ENCODE measurements around the gene B9D1. TPM values are rescaled to one million over a fixed set of nuclear protein-coding genes. Genes with fewer than 3 reads are reported as not detected.

B9D1 gene
- total and polyA plus RNA-seq, 2 experiments from 2014 or later: 35.2 to 63.5 TPM

DNA sequence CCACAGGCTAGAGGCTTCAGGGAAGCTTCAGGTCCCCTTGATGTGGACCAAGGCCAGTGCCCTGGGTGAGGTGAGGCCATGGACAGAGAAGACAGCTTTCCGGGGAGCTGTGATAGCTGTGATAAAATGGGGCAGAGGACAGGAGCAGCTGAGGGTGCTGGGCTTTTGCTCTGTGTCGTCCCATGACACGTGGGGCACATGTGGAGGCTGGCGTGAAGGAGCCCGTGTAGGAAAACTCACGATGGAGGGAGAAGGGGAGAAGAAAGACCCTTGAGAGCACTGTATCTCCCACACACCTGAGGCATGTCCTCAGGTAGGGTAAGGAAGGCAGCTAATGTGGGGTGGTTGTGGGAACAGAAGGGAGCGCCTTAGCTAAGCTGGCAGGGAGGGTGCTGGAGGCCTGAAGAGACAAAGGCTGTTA lies 21.3 kb downstream of the B9D1 start:
- Histone ChIP-seq H3K4me1 (ENCODE audit: insufficient read depth) (peaks cover 27% of the 10 kb centered on the region), H3K27me3 (ENCODE audit: insufficient read depth) (no peaks in the 10 kb centered on the region), H3K4me2 (no peak overlapping the region), H3K4me3 (no peak overlapping the region), H3F3A (replicated peaks; ENCODE audit: low read depth) (no peaks in the 10 kb centered on the region; the same call in 1 of the 2 replicates), H3K9me2 (ENCODE audit: insufficient read depth) (no peaks in the 10 kb centered on the region), H3K27ac (ENCODE audit: low read depth) (no peak overlapping the region; the same call in 1 of the 2 replicates), H3K36me3 (ENCODE audit: insufficient read depth) (no peaks in the 10 kb centered on the region), H4K20me1 (replicated peaks; ENCODE audit: insufficient read depth) (no peaks in the 10 kb centered on the region), H3K79me2 (replicated peaks; ENCODE audit: insufficient read depth) (no peaks in the 10 kb centered on the region), H2AFZ (no peak overlapping the region)
- peaks cover 42% of the 10 kb centered on the region for H3K4me1 Mint-ChIP-seq
- no peak overlapping the region; the same call in 2 of the 3 replicates for H3K4me3 Mint-ChIP-seq
- H3K36me3 Mint-ChIP-seq (ENCODE audit: low read depth): peaks cover 2% of the 10 kb centered on the region; the same call in 2 of the 3 replicates
- peaks cover 19% of the 10 kb centered on the region for H3K27me3 Mint-ChIP-seq (ENCODE audit: insufficient read depth, low read depth, poor library complexity)
- H3K27ac Mint-ChIP-seq: no peak overlapping the region
- TF ChIP-seq POLR2AphosphoS5 (IDR thresholded peaks at IDR 0.05; ENCODE audit: low read depth) (peak; percentile 12; the same call in 1 of the 2 replicates), CREB1 (CRISPR knock-in tag; IDR thresholded peaks at IDR 0.05; ENCODE audit: low read depth) (no peak)
- no peaks in the 10 kb centered on the region for H3K9me3 Mint-ChIP-seq
- DNase-seq (ENCODE audit: low spot score) (no peak), ATAC-seq (no peak)

- TF ChIP-seq CTCF (conservative IDR thresholded peaks at IDR 0.05; ENCODE audit: low read depth in 2 of 2) (no peak), JUNB (IDR thresholded peaks at IDR 0.05; ENCODE audit: unreplicated experiment) (no peak), ETS1 (IDR thresholded peaks at IDR 0.05) (no peak), POLR2AphosphoS5 (IDR thresholded peaks at IDR 0.05; ENCODE audit: low read depth) (peak; percentile 13; the same call in 1 of the 2 replicates), NANOG (IDR thresholded peaks at IDR 0.05; ENCODE audit: borderline replicate concordance) (no peak), EZH2phosphoT487 (IDR thresholded peaks at IDR 0.05; ENCODE audit: unreplicated experiment) (no peak)
- TF ChIP-seq, protein P1, sequence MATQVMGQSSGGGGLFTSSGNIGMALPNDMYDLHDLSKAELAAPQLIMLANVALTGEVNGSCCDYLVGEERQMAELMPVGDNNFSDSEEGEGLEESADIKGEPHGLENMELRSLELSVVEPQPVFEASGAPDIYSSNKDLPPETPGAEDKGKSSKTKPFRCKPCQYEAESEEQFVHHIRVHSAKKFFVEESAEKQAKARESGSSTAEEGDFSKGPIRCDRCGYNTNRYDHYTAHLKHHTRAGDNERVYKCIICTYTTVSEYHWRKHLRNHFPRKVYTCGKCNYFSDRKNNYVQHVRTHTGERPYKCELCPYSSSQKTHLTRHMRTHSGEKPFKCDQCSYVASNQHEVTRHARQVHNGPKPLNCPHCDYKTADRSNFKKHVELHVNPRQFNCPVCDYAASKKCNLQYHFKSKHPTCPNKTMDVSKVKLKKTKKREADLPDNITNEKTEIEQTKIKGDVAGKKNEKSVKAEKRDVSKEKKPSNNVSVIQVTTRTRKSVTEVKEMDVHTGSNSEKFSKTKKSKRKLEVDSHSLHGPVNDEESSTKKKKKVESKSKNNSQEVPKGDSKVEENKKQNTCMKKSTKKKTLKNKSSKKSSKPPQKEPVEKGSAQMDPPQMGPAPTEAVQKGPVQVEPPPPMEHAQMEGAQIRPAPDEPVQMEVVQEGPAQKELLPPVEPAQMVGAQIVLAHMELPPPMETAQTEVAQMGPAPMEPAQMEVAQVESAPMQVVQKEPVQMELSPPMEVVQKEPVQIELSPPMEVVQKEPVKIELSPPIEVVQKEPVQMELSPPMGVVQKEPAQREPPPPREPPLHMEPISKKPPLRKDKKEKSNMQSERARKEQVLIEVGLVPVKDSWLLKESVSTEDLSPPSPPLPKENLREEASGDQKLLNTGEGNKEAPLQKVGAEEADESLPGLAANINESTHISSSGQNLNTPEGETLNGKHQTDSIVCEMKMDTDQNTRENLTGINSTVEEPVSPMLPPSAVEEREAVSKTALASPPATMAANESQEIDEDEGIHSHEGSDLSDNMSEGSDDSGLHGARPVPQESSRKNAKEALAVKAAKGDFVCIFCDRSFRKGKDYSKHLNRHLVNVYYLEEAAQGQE (IDR thresholded peaks at IDR 0.05; ENCODE audit: unreplicated experiment): no peak
- Histone ChIP-seq H3K9me2 (ENCODE audit: insufficient read depth) (no peaks in the 10 kb centered on the region), H2AFZ (no peak overlapping the region), H3K27me3 (ENCODE audit: insufficient read depth) (no peaks in the 10 kb centered on the region), H3K36me3 (ENCODE audit: insufficient read depth) (no peaks in the 10 kb centered on the region), H3K4me1 (ENCODE audit: insufficient read depth) (peaks cover 27% of the 10 kb centered on the region), H3K4me2 (peak overlapping the region; percentile 71), H3K4me3 (no peak overlapping the region), H4K20me1 (replicated peaks; ENCODE audit: insufficient read depth) (no peaks in the 10 kb centered on the region), H3K79me2 (replicated peaks; ENCODE audit: insufficient read depth) (no peaks in the 10 kb centered on the region), H3F3A (replicated peaks; ENCODE audit: low read depth) (no peaks in the 10 kb centered on the region; the same call in none of the 2 replicates), H3K27ac (ENCODE audit: low read depth) (peak overlapping the region; percentile 43; the same call in 1 of the 2 replicates)
- Mint-ChIP-seq H3K4me3 (peak overlapping the region; percentile 18; the same call in 2 of the 3 replicates), H3K9me3 (no peaks in the 10 kb centered on the region), H3K27me3 (ENCODE audit: insufficient read depth, low read depth, poor library complexity) (peaks cover 24% of the 10 kb centered on the region), H3K4me1 (peaks cover 48% of the 10 kb centered on the region), H3K36me3 (ENCODE audit: low read depth) (no peaks in the 10 kb centered on the region; the same call in 2 of the 3 replicates), H3K27ac (peak overlapping the region; percentile 71)
- peak; percentile 3; the same call in 1 of the 3 replicates for ATAC-seq
- no peak for DNase-seq (ENCODE audit: low spot score)
These were observed 23.1 kb downstream of the B9D1 start for GRCh38 chr17:19339341-19339815.
